ENCODE results near the gene PGLYRP4. TPM values are rescaled to one million over a fixed set of nuclear protein-coding genes. Genes with fewer than 3 reads are reported as not detected.
A peak's percentile ranks its signal among the peaks of the same experiment; 100 is the strongest.
"Not testable (repeated sequence)": the region's sequence is repeated elsewhere in the genome, so short reads cannot be mapped to it uniquely, and the experiment has no call there.

PGLYRP4 gene
- total RNA-seq, 1 donor from 2014 or later: 14.5 TPM

- ATAC-seq: no peak
These were observed 12.0 kb downstream of the PGLYRP4 start for GRCh38 chr1:153336650-153337049.

- ATAC-seq: no peak
These were observed 14.7 kb downstream of the PGLYRP4 start for GRCh38 chr1:153333902-153334301.

- ATAC-seq: no peak
These were observed 23.7 kb downstream of the PGLYRP4 start for GRCh38 chr1:153324912-153325311.

- ATAC-seq: no peak
These were observed 26.1 kb downstream of the PGLYRP4 start for GRCh38 chr1:153322568-153322967.

- not testable (repeated sequence) for ATAC-seq
These were observed 30.5 kb downstream of the PGLYRP4 start for GRCh38 chr1:153318145-153318544.

GRCh38 chr1:153316013-153316412 lies 32.6 kb downstream of the PGLYRP4 start:
- not testable (repeated sequence) for ATAC-seq

GRCh38 chr1:153314388-153314787 lies 34.3 kb downstream of the PGLYRP4 start:
- not testable (repeated sequence) for ATAC-seq

GRCh38 chr1:153313288-153313687 lies 35.4 kb downstream of the PGLYRP4 start:
- no peak for ATAC-seq

GRCh38 chr1:153312570-153313186 lies 36.0 kb downstream of the PGLYRP4 start, which contains the start of gene PGLYRP3:
Gene PGLYRP3 (minus strand): TSS chr1:153312952. CDS start chr1:153310665, 2,287 bp downstream.
- ATAC-seq: peak; percentile 96

GRCh38 chr1:153310526-153310925 lies 38.1 kb downstream of the PGLYRP4 start:
- no peak for ATAC-seq

- ATAC-seq: no peak
These were observed 39.2 kb downstream of the PGLYRP4 start for GRCh38 chr1:153309441-153309840.

GRCh38 chr1:153308540-153308939 lies 40.1 kb downstream of the PGLYRP4 start:
- ATAC-seq: no peak

GRCh38 chr1:153307221-153307600 lies 41.4 kb downstream of the PGLYRP4 start:
- ATAC-seq: no peak

GRCh38 chr1:153306303-153307220 lies 42.1 kb downstream of the PGLYRP4 start:
- no peak for ATAC-seq

- ATAC-seq: peak; percentile 50
These were observed 43.0 kb downstream of the PGLYRP4 start for GRCh38 chr1:153305682-153306081.

- ATAC-seq: no peak
These were observed 46.3 kb downstream of the PGLYRP4 start for GRCh38 chr1:153302308-153302707.

- no peak for ATAC-seq
These were observed 54.8 kb downstream of the PGLYRP4 start for GRCh38 chr1:153293851-153294250.

GRCh38 chr1:153293480-153293775 lies 55.2 kb downstream of the PGLYRP4 start:
- peak; percentile 3 for ATAC-seq

- peak; percentile 58 for ATAC-seq
These were observed 55.7 kb downstream of the PGLYRP4 start for GRCh38 chr1:153292740-153293479.

- peak; percentile 82 for ATAC-seq
These were observed 56.5 kb downstream of the PGLYRP4 start for GRCh38 chr1:153292185-153292584.

- ATAC-seq: no peak
These were observed 57.1 kb downstream of the PGLYRP4 start for GRCh38 chr1:153291514-153291913.

GRCh38 chr1:153288634-153289275 lies 59.9 kb downstream of the PGLYRP4 start:
- ATAC-seq: peak; percentile 82

All from esophagus mucosa (tissue), 1 donor.